Liver (tissue), 9 donors: ENCODE data around the gene NEIL1. TPM values are rescaled to one million over a fixed set of nuclear protein-coding genes. Genes with fewer than 3 reads are reported as not detected.

Experiments used
- DNase-seq: peaks from one replicate; pipeline ENCODE4 v3.0.0-alpha.2; 2017; ENCODE audit warnings: low spot score
- H3K27ac ChIP-seq, 2 donors: one replicate each; pipeline ENCODE4 v1.7.0; 2013; ENCODE audit warnings: inconsistent platforms in 2 of 2, low read length in 2 of 2, control low read depth in 1 of 2, low read depth in 1 of 2, mild to moderate bottlenecking in 1 of 2
- H3K27me3 ChIP-seq, 4 donors: one replicate each; pipeline versions ENCODE4 v1.6.1 to v1.7.0; 2013; ENCODE audit warnings: low read length in 3 of 4, inconsistent platforms in 1 of 4, mild to moderate bottlenecking in 1 of 4, moderate library complexity in 1 of 4; ENCODE audit not compliant: control insufficient read depth in 4 of 4, insufficient read depth in 4 of 4
- H3K36me3 ChIP-seq, 4 donors: one replicate each; pipeline versions ENCODE4 v1.6.1 to v1.7.0; 2013; ENCODE audit warnings: low read length in 3 of 4, mild to moderate bottlenecking in 3 of 4, low read depth in 1 of 4, moderate library complexity in 1 of 4; ENCODE audit not compliant: control insufficient read depth in 4 of 4, insufficient read depth in 3 of 4
- H3K4me1 ChIP-seq, 4 donors: one replicate each; pipeline versions ENCODE4 v1.6.1 to v1.7.0; 2013; ENCODE audit warnings: low read length in 3 of 4, mild to moderate bottlenecking in 3 of 4, moderate library complexity in 1 of 4; ENCODE audit not compliant: control insufficient read depth in 4 of 4, insufficient read depth in 4 of 4
- H3K4me3 ChIP-seq, 3 donors: one replicate each; pipeline versions ENCODE4 v1.6.1 to v1.7.0; 2013; ENCODE audit warnings: low read length in 3 of 3, control low read depth in 1 of 3, low read depth in 1 of 3, mild to moderate bottlenecking in 1 of 3
- H3K9ac ChIP-seq, 2 donors: one replicate each; pipeline ENCODE4 v1.7.0; 2013; ENCODE audit warnings: low read length in 2 of 2, mild to moderate bottlenecking in 2 of 2, moderate library complexity in 2 of 2, control low read depth in 1 of 2, low read depth in 1 of 2
- H3K9me3 ChIP-seq, 4 donors: one replicate each; pipeline versions ENCODE4 v1.6.1 to v1.7.0; 2013; ENCODE audit warnings: low read length in 3 of 4; ENCODE audit not compliant: control insufficient read depth in 4 of 4
- EGR1 ChIP-seq, 2 donors: IDR thresholded peaks; 2 replicates each; pipeline ENCODE4 v1.6.1; 2016 to 2018; ENCODE audit warnings: antibody characterized with exemption in 2 of 2, low read depth in 2 of 2
- FOXA1 ChIP-seq: IDR thresholded peaks from 2 replicates; pipeline ENCODE4 v1.6.1; 2016; ENCODE audit warnings: antibody characterized with exemption
- FOXA2 ChIP-seq: IDR thresholded peaks from 2 replicates; pipeline ENCODE4 v1.6.1; 2016; ENCODE audit warnings: antibody characterized with exemption
- GABPA ChIP-seq, 2 donors: IDR thresholded peaks in 1 of 2; conservative IDR thresholded peaks in 1 of 2; 2 replicates each; pipeline ENCODE4 v1.6.1; 2016; ENCODE audit warnings: antibody characterized with exemption in 2 of 2, mild to moderate bottlenecking in 1 of 2, moderate library complexity in 1 of 2
- HNF4A ChIP-seq, 2 donors: conservative IDR thresholded peaks; 2 replicates each; pipeline ENCODE4 v1.6.1; 2016; ENCODE audit warnings: antibody characterized with exemption in 2 of 2, mild to moderate bottlenecking in 2 of 2
- HNF4G ChIP-seq: IDR thresholded peaks from 2 replicates; pipeline ENCODE4 v1.6.1; 2016; ENCODE audit warnings: antibody characterized with exemption
- JUND ChIP-seq, 2 donors: IDR thresholded peaks; 2 replicates each; pipeline ENCODE4 v1.6.1; 2016; ENCODE audit warnings: antibody characterized with exemption in 2 of 2
- NR2F2 ChIP-seq: IDR thresholded peaks from 2 replicates; pipeline ENCODE4 v1.6.1; 2016; ENCODE audit warnings: antibody characterized with exemption
- RAD21 ChIP-seq, 2 donors: IDR thresholded peaks; 2 replicates each; pipeline ENCODE4 v1.6.1; 2016; ENCODE audit warnings: antibody characterized with exemption in 2 of 2, mild to moderate bottlenecking in 2 of 2
- RXRA ChIP-seq, 2 donors: IDR thresholded peaks; 2 replicates each; pipeline ENCODE4 v1.6.1; 2017 to 2018; ENCODE audit warnings: antibody characterized with exemption in 2 of 2, mild to moderate bottlenecking in 1 of 2
- SP1 ChIP-seq: IDR thresholded peaks from 2 replicates; pipeline ENCODE4 v1.6.1; 2018; ENCODE audit warnings: antibody characterized with exemption, mild to moderate bottlenecking
- TAF1 ChIP-seq: conservative IDR thresholded peaks from 2 replicates; pipeline ENCODE4 v1.6.1; 2016; ENCODE audit warnings: antibody characterized with exemption, mild to moderate bottlenecking
- YY1 ChIP-seq: IDR thresholded peaks from 2 replicates; pipeline ENCODE4 v1.6.1; 2016; ENCODE audit warnings: antibody characterized with exemption, mild to moderate bottlenecking
- WGBS: extraction: QIAGEN DNeasy Blood & Tissue Kit; methylation state at CpG from one replicate; pipeline ENCODE4 v1.1.7; 2013; 5-methylcytosine and 5-hydroxymethylcytosine counted together
- polyA plus RNA-seq, 2 donors: library from polyadenylated mRNA; stranded (reverse) in 1 of 2; unstranded in 1 of 2; fragments of 200-250 nt in 1 of 2; fragments of >200 nt in 1 of 2; fragmentation: Nextera tagmentation in 1 of 2; extraction: Ambion mirVana in 1 of 2; gene quantifications; one replicate each; pipeline versions ENCODE4 v1.2.1 to v1.2.3, GENCODE V29; 2013 to 2015
- total RNA-seq, 2 donors: library from RNA; depleted of rRNA; stranded (reverse); fragments of >200 nt; gene quantifications; one replicate each; pipeline ENCODE4 v1.2.3, GENCODE V29; 2014
- TF ChIP-seq, protein P1 (sequence below): IDR thresholded peaks from 2 replicates; pipeline ENCODE4 v1.6.1; 2016; ENCODE audit warnings: antibody characterized with exemption
- TF ChIP-seq, protein P2 (sequence below): IDR thresholded peaks from 2 replicates; pipeline ENCODE4 v1.6.1; 2016; ENCODE audit warnings: antibody characterized with exemption, mild to moderate bottlenecking
- TF ChIP-seq, protein P3 (sequence below): IDR thresholded peaks from 2 replicates; pipeline ENCODE4 v1.6.1; 2016; ENCODE audit warnings: antibody characterized with exemption
- TF ChIP-seq, protein P4 (sequence below): IDR thresholded peaks from 2 replicates; pipeline ENCODE4 v1.6.1; 2016; ENCODE audit warnings: antibody characterized with exemption
- TF ChIP-seq, protein P5 (sequence below): fragments of 150-350 bp; IDR thresholded peaks from 2 replicates; pipeline ENCODE4 v1.5.1; 2017; ENCODE audit warnings: improper control_type of control experiment, low read depth, low read length; ENCODE audit not compliant: missing input control
- donor health status: healthy.
- donor health status: healthy.
- donor health status: healthy.
- donor health status: healthy.
- donor health status: healthy.

The NEIL1 gene
- total and polyA plus RNA-seq, 4 donors = 5.3 to 25.8 (median 17.5) TPM

DNA sequence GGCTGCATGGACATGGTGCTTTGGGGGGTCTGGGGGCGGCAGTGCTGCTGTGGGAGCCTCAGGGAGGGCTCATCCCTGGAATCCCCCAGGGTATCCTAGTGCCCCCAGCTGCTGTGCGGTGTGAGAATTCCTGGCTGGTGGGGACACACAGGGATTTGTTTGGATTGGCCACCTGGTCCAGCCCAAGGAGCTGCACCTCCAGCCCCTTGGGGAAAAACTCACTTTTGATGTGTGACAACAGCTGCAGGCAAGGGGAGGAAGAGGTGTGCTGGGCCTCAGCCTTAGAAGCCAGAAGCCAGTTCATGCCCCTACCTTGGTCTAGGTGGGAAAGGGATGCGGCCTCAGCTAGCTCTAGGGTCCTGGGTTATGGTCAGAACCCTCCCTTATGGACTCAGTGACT, 19.3 kb upstream of the NEIL1 start:
- TF ChIP-seq FOXA1 (no peak), HNF4G (no peak), FOXA2 (no peak), RAD21 (IDR thresholded peaks at IDR 0.05) (no peak), JUND (IDR thresholded peaks at IDR 0.05) (no peak), GABPA (IDR thresholded peaks at IDR 0.05 in 1 of 2, conservative IDR thresholded peaks at IDR 0.05 in 1 of 2) (no peak), NR2F2 (no peak), TAF1 (no peak), RXRA (IDR thresholded peaks at IDR 0.05) (no peak), YY1 (no peak), HNF4A (conservative IDR thresholded peaks at IDR 0.05) (no peak), EGR1 (IDR thresholded peaks at IDR 0.05; ENCODE audit: low read depth in 2 of 2) (no peak), SP1 (no peak)
- TF ChIP-seq, protein P1, sequence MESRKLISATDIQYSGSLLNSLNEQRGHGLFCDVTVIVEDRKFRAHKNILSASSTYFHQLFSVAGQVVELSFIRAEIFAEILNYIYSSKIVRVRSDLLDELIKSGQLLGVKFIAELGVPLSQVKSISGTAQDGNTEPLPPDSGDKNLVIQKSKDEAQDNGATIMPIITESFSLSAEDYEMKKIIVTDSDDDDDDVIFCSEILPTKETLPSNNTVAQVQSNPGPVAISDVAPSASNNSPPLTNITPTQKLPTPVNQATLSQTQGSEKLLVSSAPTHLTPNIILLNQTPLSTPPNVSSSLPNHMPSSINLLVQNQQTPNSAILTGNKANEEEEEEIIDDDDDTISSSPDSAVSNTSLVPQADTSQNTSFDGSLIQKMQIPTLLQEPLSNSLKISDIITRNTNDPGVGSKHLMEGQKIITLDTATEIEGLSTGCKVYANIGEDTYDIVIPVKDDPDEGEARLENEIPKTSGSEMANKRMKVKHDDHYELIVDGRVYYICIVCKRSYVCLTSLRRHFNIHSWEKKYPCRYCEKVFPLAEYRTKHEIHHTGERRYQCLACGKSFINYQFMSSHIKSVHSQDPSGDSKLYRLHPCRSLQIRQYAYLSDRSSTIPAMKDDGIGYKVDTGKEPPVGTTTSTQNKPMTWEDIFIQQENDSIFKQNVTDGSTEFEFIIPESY = no peak
- TF ChIP-seq, protein P2, sequence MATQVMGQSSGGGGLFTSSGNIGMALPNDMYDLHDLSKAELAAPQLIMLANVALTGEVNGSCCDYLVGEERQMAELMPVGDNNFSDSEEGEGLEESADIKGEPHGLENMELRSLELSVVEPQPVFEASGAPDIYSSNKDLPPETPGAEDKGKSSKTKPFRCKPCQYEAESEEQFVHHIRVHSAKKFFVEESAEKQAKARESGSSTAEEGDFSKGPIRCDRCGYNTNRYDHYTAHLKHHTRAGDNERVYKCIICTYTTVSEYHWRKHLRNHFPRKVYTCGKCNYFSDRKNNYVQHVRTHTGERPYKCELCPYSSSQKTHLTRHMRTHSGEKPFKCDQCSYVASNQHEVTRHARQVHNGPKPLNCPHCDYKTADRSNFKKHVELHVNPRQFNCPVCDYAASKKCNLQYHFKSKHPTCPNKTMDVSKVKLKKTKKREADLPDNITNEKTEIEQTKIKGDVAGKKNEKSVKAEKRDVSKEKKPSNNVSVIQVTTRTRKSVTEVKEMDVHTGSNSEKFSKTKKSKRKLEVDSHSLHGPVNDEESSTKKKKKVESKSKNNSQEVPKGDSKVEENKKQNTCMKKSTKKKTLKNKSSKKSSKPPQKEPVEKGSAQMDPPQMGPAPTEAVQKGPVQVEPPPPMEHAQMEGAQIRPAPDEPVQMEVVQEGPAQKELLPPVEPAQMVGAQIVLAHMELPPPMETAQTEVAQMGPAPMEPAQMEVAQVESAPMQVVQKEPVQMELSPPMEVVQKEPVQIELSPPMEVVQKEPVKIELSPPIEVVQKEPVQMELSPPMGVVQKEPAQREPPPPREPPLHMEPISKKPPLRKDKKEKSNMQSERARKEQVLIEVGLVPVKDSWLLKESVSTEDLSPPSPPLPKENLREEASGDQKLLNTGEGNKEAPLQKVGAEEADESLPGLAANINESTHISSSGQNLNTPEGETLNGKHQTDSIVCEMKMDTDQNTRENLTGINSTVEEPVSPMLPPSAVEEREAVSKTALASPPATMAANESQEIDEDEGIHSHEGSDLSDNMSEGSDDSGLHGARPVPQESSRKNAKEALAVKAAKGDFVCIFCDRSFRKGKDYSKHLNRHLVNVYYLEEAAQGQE = no peak
- TF ChIP-seq, protein P3, sequence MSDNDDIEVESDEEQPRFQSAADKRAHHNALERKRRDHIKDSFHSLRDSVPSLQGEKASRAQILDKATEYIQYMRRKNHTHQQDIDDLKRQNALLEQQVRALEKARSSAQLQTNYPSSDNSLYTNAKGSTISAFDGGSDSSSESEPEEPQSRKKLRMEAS = no peak
- TF ChIP-seq, protein P4, sequence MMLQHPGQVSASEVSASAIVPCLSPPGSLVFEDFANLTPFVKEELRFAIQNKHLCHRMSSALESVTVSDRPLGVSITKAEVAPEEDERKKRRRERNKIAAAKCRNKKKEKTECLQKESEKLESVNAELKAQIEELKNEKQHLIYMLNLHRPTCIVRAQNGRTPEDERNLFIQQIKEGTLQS = no peak
- TF ChIP-seq, protein P5, sequence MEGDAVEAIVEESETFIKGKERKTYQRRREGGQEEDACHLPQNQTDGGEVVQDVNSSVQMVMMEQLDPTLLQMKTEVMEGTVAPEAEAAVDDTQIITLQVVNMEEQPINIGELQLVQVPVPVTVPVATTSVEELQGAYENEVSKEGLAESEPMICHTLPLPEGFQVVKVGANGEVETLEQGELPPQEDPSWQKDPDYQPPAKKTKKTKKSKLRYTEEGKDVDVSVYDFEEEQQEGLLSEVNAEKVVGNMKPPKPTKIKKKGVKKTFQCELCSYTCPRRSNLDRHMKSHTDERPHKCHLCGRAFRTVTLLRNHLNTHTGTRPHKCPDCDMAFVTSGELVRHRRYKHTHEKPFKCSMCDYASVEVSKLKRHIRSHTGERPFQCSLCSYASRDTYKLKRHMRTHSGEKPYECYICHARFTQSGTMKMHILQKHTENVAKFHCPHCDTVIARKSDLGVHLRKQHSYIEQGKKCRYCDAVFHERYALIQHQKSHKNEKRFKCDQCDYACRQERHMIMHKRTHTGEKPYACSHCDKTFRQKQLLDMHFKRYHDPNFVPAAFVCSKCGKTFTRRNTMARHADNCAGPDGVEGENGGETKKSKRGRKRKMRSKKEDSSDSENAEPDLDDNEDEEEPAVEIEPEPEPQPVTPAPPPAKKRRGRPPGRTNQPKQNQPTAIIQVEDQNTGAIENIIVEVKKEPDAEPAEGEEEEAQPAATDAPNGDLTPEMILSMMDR = no peak

More for the DNA sequence above, 19.3 kb upstream of the NEIL1 start:
- Histone ChIP-seq H3K36me3 (no peaks in the 10 kb centered on the region), H3K9me3 (no peaks in the 10 kb centered on the region), H3K9ac (no peak overlapping the region), H3K27me3 (no peaks in the 10 kb centered on the region), H3K4me1 (no peaks in the 10 kb centered on the region), H3K4me3 (no peak overlapping the region), H3K27ac (no peak overlapping the region)
- 95% methylated on average over 3 of the region's 3 CpGs for WGBS
- no peak for DNase-seq
